Epidermal melanocyte (primary cell): Measurements from ENCODE around the gene TRAF3IP3.

Experiments used
- DNase-seq: peaks from one replicate; pipeline ENCODE4 v3.0.0; 2011; ENCODE audit warnings: low spot score; ENCODE audit not compliant: insufficient read length

TRAF3IP3 gene

GRCh38 chr1:209755926-209756614 lies at the start of gene TRAF3IP3:
Gene TRAF3IP3, plus strand, starts transcription at chr1:209756053. Its CDS starts 3,987 bp downstream, at chr1:209760040.
- no peak for DNase-seq

- DNase-seq, result no peak
Measured at GRCh38 chr1:209706622-209707021, 49.2 kb upstream of the TRAF3IP3 start.

- no peak for DNase-seq
Measured at GRCh38 chr1:209707308-209707707, 48.5 kb upstream of the TRAF3IP3 start.

GRCh38 chr1:209708297-209708696 lies 47.6 kb upstream of the TRAF3IP3 start:
- no peak for DNase-seq

GRCh38 chr1:209710093-209710492 lies 45.8 kb upstream of the TRAF3IP3 start:
- DNase-seq, result no peak

- DNase-seq, result no peak
Measured at GRCh38 chr1:209710847-209711246, 45.0 kb upstream of the TRAF3IP3 start.

GRCh38 chr1:209714338-209714737 lies 41.5 kb upstream of the TRAF3IP3 start:
- no peak for DNase-seq

- no peak for DNase-seq
Measured at GRCh38 chr1:209715314-209715713, 40.5 kb upstream of the TRAF3IP3 start.

GRCh38 chr1:209717818-209718217 lies 38.0 kb upstream of the TRAF3IP3 start:
- DNase-seq, result no peak

- no peak for DNase-seq
Measured at GRCh38 chr1:209720326-209720725, 35.5 kb upstream of the TRAF3IP3 start.

GRCh38 chr1:209720826-209721225 lies 35.0 kb upstream of the TRAF3IP3 start:
- DNase-seq, result no peak

- DNase-seq, result no peak
Measured at GRCh38 chr1:209721323-209721722, 34.5 kb upstream of the TRAF3IP3 start.

- DNase-seq, result no peak
Measured at GRCh38 chr1:209723265-209723664, 32.6 kb upstream of the TRAF3IP3 start.

GRCh38 chr1:209723756-209724693 lies 31.8 kb upstream of the TRAF3IP3 start:
- no peak for DNase-seq

GRCh38 chr1:209727286-209727685 lies 28.6 kb upstream of the TRAF3IP3 start:
- DNase-seq, result no peak

GRCh38 chr1:209727785-209728184 lies 28.1 kb upstream of the TRAF3IP3 start:
- DNase-seq, result no peak

GRCh38 chr1:209728466-209728865 lies 27.4 kb upstream of the TRAF3IP3 start:
- DNase-seq, result no peak

GRCh38 chr1:209729436-209729835 lies 26.4 kb upstream of the TRAF3IP3 start:
- DNase-seq, result no peak

GRCh38 chr1:209732725-209733124 lies 23.1 kb upstream of the TRAF3IP3 start:
- no peak for DNase-seq

GRCh38 chr1:209733409-209734192 lies 22.3 kb upstream of the TRAF3IP3 start:
- no peak for DNase-seq

- DNase-seq, result no peak
Measured at GRCh38 chr1:209736490-209737117, 19.2 kb upstream of the TRAF3IP3 start.
